ENCODE results near the gene DAGLA.
A peak's percentile ranks its signal among the peaks of the same experiment; 100 is the strongest.

DAGLA gene

DNA sequence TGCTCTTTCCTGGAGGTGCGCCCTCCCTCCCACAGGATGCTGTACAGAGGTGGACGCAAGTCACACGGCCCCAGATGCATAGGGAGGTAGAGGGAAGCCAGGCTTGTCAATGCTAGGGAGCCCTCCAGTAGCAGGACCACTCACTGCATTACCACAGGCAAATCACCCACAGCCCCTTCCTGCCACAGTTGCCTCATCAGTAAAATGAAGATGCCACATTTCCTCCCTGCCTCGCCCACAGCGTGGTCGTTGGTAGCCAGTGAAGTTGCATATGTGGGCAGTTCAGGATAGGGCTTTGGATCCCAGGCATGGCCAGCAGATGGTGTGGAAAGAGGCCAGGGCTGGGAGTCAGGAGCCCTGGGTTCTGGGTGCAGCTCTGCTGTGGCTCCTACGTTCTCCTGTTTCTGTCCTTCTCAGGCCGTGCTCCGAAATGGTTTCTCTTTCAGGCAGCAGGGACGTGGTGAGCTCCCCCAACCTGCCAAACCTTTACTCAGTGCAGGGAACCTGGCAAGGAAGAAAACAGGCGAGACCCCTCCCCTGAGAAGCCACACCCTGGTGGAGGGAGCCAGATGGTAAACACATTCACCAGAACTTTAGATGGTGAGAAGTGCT lies 22.6 kb downstream of the DAGLA start:
- in situ Hi-C loops (cut with MboI; ENCODE audit: low pct_unique_long_range_greater_than_20kb, low sequenced_read_pairs): no loop called here

GRCh38 chr11:61704838-61705237 lies 24.6 kb downstream of the DAGLA start:
- in situ Hi-C loops (cut with MboI; ENCODE audit: low pct_unique_long_range_greater_than_20kb, low sequenced_read_pairs): no loop called here
- no peak for DNase-seq

More for the DNA sequence above, 22.6 kb downstream of the DAGLA start:
- no peak for DNase-seq

- DNase-seq: no peak
- in situ Hi-C loops (cut with MboI; ENCODE audit: low pct_unique_long_range_greater_than_20kb, low sequenced_read_pairs): no loop called here
Measured at GRCh38 chr11:61706452-61707400, 26.5 kb downstream of the DAGLA start.

DNA sequence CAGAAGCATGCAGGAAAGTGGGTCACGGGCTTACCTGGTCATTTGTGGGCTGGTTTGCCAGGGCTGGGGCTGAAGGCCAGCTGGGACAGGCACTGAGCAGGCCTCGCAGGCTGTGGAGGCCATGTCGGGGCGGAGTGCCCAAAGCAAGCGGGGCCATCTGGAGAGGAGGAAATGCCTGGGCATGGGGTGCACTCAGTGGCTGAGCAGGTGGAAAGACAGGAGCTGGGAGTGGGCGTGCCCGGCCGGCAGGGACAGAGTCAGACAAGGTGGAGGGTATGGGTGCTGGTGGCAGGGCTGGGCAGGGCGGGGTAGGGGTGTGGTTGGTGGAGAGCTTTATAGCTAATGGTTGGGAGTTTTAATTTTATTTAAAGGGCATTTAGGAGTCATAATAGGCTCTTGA lies 27.4 kb downstream of the DAGLA start:
- in situ Hi-C loops (cut with MboI; ENCODE audit: low pct_unique_long_range_greater_than_20kb, low sequenced_read_pairs): no loop called here
- DNase-seq: no peak

GRCh38 chr11:61709110-61709509 lies 28.9 kb downstream of the DAGLA start:
- in situ Hi-C loops (cut with MboI; ENCODE audit: low pct_unique_long_range_greater_than_20kb, low sequenced_read_pairs): no loop called here
- DNase-seq: no peak

DNA sequence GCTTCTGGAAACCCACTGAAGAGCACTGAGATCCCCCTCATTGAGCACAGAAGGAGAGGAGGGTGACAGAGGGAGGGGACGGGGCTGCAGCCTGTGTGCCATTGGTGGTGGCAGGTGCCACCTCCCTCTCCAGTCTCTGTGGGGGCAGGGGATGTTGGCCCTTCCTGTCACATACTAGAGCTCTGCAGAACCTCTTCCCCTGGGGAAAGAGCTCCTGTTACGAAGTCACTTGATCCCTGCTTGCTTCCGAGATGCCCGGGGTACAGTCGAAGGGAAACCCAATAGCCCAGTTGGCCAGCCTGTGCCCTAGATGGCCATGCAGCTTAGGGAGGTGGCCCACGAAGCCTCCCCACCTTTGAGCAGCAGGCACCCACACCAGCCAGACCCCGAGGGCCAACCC lies 29.4 kb downstream of the DAGLA start:
- DNase-seq: no peak
- in situ Hi-C loops (cut with MboI; ENCODE audit: low pct_unique_long_range_greater_than_20kb, low sequenced_read_pairs): no loop called here

- in situ Hi-C loops (cut with MboI; ENCODE audit: low pct_unique_long_range_greater_than_20kb, low sequenced_read_pairs): no loop called here
- DNase-seq: no peak
Measured at GRCh38 chr11:61710019-61710418, 29.8 kb downstream of the DAGLA start.

GRCh38 chr11:61711037-61711436 lies 30.8 kb downstream of the DAGLA start:
- DNase-seq: no peak
- in situ Hi-C loops (cut with MboI; ENCODE audit: low pct_unique_long_range_greater_than_20kb, low sequenced_read_pairs): no loop called here

DNA sequence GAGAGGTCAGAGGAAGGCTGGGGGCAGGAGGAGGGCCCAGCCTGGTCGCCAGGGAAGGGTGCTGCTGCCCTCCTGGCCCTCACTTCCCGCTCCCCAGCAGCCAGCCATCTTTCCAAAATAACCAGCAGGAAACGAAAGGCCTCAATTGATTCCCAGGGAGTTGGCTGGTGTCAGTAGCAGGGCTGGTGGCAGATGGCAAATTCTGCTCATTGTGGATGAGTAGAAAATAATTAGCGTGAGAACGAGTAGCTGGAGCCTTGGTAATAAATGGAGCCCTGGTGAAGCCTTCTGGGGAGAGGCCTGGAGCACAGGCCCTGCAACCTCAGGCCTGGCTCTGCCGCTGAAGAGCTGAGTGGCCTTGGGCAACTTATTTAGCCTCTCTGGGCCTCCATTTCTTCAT lies 31.3 kb downstream of the DAGLA start:
- DNase-seq: no peak
- in situ Hi-C loops (cut with MboI; ENCODE audit: low pct_unique_long_range_greater_than_20kb, low sequenced_read_pairs): no loop called here

- no peak for DNase-seq
- in situ Hi-C loops (cut with MboI; ENCODE audit: low pct_unique_long_range_greater_than_20kb, low sequenced_read_pairs): no loop called here
Measured at GRCh38 chr11:61712314-61712713, 32.1 kb downstream of the DAGLA start.

DNA sequence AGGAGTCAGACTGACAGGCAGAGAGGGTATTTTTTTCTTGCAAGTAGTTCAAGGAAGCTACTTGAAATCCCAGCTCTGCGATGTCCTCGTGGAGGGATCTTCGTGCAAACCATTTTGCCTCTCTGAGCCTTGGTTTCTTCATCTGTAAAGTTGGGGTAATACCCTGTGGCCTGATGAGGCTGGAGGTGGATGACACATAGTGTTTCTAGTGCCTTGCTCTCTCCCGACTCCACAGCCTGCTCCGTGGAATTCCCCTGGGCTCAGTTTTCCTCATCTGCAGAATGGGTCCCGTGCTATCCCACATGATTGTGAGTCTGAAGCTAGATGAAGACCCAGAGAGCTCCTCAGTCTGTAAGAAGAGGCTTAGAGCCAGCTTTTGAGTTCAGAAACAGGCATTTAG lies 32.7 kb downstream of the DAGLA start:
- no peak for DNase-seq
- in situ Hi-C loops (cut with MboI; ENCODE audit: low pct_unique_long_range_greater_than_20kb, low sequenced_read_pairs): no loop called here

DNA sequence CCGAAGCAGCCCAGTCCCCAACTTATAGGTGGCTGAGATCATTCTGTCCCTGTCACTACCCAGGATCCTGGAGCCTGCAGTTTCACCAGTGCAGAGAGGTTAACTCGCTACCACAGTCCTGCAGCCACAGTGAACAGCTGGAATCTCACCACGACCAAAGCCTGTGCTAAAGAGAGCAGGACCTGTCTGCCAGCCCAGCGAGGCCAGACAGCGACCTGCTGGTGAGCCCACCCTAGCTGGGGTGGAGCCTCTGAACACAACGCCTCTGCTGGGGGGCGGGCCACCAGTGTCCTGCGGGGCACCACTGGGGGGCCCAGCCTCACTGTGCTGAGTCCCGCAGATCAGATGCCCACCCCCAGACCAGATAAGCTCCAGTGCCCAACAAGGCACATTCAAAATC lies 33.3 kb downstream of the DAGLA start:
- in situ Hi-C loops (cut with MboI; ENCODE audit: low pct_unique_long_range_greater_than_20kb, low sequenced_read_pairs): no loop called here
- no peak for DNase-seq

- in situ Hi-C loops (cut with MboI; ENCODE audit: low pct_unique_long_range_greater_than_20kb, low sequenced_read_pairs): no loop called here
- DNase-seq: no peak
Measured at GRCh38 chr11:61713906-61714305, 33.7 kb downstream of the DAGLA start.

- in situ Hi-C loops (cut with MboI; ENCODE audit: low pct_unique_long_range_greater_than_20kb, low sequenced_read_pairs): no loop called here
- no peak for DNase-seq
Measured at GRCh38 chr11:61714316-61714715, 34.1 kb downstream of the DAGLA start.

GRCh38 chr11:61714916-61715315 lies 34.7 kb downstream of the DAGLA start:
- in situ Hi-C loops (cut with MboI; ENCODE audit: low pct_unique_long_range_greater_than_20kb, low sequenced_read_pairs): no loop called here
- DNase-seq: no peak

DNA sequence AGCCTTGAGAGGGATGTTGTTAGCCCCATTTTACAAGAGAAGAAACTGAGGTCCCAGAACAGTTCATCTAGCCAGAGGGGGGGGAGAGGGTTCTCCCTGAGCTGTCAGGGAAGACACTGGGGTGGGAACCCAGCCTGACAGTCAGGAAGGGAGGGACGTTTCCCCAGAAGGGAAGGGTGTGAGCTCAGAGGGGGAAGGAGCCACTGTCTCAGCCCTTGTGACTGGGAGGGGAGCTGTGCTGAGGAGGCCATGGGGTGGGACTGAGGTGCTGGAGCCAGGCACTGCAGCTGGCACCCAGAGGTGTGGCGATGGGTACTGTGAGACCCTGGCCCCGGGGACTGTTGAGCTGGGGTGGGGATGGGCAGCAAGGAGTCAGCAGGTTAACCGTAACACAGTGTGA lies 35.7 kb downstream of the DAGLA start:
- in situ Hi-C loops (cut with MboI; ENCODE audit: low pct_unique_long_range_greater_than_20kb, low sequenced_read_pairs): no loop called here

DNA sequence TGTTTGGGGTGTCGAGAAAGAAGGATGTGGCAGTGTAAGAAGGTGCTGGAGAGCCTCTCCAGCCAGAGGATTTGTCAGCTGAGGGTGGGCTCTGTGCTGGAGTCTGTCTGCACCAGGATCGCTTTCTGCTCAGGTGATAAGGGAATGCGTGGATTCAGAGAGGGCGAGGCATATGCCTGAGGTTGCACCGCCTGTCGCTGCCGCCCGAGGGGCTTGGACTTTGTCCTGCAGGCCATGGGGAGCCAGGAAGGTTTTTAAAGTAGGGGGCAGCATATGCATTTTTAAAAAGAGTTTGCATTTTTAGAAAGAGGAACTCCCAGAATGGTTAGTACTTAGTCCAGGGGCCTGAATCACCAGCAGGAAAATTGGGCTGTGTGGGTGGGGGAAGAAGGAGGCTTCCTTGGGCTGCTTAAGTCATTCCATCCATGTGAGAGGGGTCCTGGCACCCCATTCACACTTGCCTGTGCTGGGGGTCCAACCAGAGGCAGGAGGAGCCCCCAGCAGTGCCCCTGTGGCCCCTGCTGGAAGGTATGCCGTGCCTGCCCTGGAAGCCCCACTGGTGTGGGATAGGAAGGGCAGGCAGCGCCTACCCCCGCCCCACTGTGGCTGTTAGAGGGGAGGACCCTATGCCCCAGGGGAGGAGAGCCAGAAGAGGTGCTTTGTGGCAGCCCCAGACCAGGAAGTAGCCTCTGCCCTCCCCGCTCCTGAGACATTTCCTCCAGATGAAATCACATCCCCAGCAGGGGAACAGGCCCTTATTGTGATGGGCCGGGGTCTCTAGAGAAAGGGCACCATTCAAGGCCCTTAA lies 36.5 kb downstream of the DAGLA start:
- in situ Hi-C loops (cut with MboI; ENCODE audit: low pct_unique_long_range_greater_than_20kb, low sequenced_read_pairs): no loop called here

More for the DNA sequence above, 35.7 kb downstream of the DAGLA start:
- no peak for DNase-seq

GRCh38 chr11:61717286-61718033 lies 37.3 kb downstream of the DAGLA start:
- DNase-seq: no peak
- in situ Hi-C loops (cut with MboI; ENCODE audit: low pct_unique_long_range_greater_than_20kb, low sequenced_read_pairs): no loop called here

More for the DNA sequence above, 36.5 kb downstream of the DAGLA start:
- DNase-seq: peak; percentile 26

- no peak for DNase-seq
- in situ Hi-C loops (cut with MboI; ENCODE audit: low pct_unique_long_range_greater_than_20kb, low sequenced_read_pairs): no loop called here
Measured at GRCh38 chr11:61718046-61718531, 37.9 kb downstream of the DAGLA start.
